PC-3 (cell line): ENCODE data around the gene SDHAF1. TPM values are rescaled to one million over a fixed set of nuclear protein-coding genes. Genes with fewer than 3 reads are reported as not detected.

ENCODE experiments used
- ATAC-seq: fragments of 200-7000 bp; cut with Tn5 transposase; 2 replicates; pipeline ENCODE4 v1.9.1; 2020; ENCODE audit warnings: mild to moderate bottlenecking, moderate library complexity
- BruUV-seq: library from RNA; stranded (reverse); fragments of 400-500 nt; replicated peaks from 2 replicates; lab custom pipeline; 2021; lab: Mats Ljungman, UMichigan
- CTCF ChIA-PET: fragments of 300-600 bp; sonication (Branson Sonifier 250); formaldehyde crosslinking; loops from one replicate; lab custom pipeline; 2022; ENCODE audit warnings: antibody characterized with exemption; lab: Charles Lee
- POLR2A ChIA-PET: fragments of 300-600 bp; sonication (Branson Sonifier 250); formaldehyde crosslinking; loops from one replicate; lab custom pipeline; 2022; ENCODE audit warnings: antibody characterized with exemption; ENCODE audit not compliant: unreplicated experiment; lab: Charles Lee
- DNase-seq: peaks from one replicate; pipeline ENCODE4 v3.0.0-alpha.2; 2015
- H2AFZ ChIP-seq: fragments of 300-600 bp; sonication (generic); 2 replicates; pipeline ENCODE4 v1.6.0; 2016; ENCODE audit warnings: antibody characterized with exemption, low read length
- H3F3A ChIP-seq: fragments of 300-600 bp; sonication (generic); one replicate; pipeline ENCODE4 v1.6.0; 2017; ENCODE audit warnings: antibody characterized with exemption, low read length, control low read depth, mild to moderate bottlenecking; ENCODE audit not compliant: unreplicated experiment
- H3K27ac ChIP-seq: fragments of 300-600 bp; sonication (generic); 2 replicates; pipeline ENCODE4 v1.5.1; 2016; ENCODE audit warnings: mild to moderate bottlenecking, low read length
- H3K27me3 ChIP-seq: fragments of 300-600 bp; sonication (generic); 2 replicates; pipeline ENCODE4 v1.6.1; 2016; ENCODE audit warnings: low read length, mixed read lengths
- H3K36me3 ChIP-seq: fragments of 300-600 bp; sonication (generic); 2 replicates; pipeline ENCODE4 v1.6.1; 2016; ENCODE audit warnings: low read depth, mixed run types, low read length, mixed read lengths
- H3K4me1 ChIP-seq: fragments of 300-600 bp; sonication (generic); 2 replicates; pipeline ENCODE4 v1.5.1; 2016; ENCODE audit warnings: low read length; ENCODE audit not compliant: insufficient read depth
- H3K4me2 ChIP-seq: fragments of 300-600 bp; sonication (generic); 2 replicates; pipeline ENCODE4 v1.6.0; 2016; ENCODE audit warnings: low read length
- H3K4me3 ChIP-seq: fragments of 300-600 bp; sonication (generic); 2 replicates; pipeline ENCODE4 v1.5.1; 2016; ENCODE audit warnings: mild to moderate bottlenecking, low read length, mixed read lengths
- H3K79me2 ChIP-seq: fragments of 300-600 bp; sonication (generic); 2 replicates; pipeline ENCODE4 v1.6.1; 2017; ENCODE audit warnings: low read length, mixed read lengths
- H3K9ac ChIP-seq: fragments of 300-600 bp; sonication (generic); 2 replicates; pipeline ENCODE4 v1.6.0; 2016; ENCODE audit warnings: mild to moderate bottlenecking, low read length
- H3K9me2 ChIP-seq: fragments of 300-600 bp; sonication (generic); replicated peaks from 2 replicates; pipeline ENCODE4 v1.6.1; 2016; ENCODE audit warnings: mixed run types, low read length, mixed read lengths
- H3K9me3 ChIP-seq: fragments of 300-600 bp; sonication (generic); 2 replicates; pipeline ENCODE4 v1.6.1; 2016; ENCODE audit warnings: low read length, mixed read lengths
- H4K20me1 ChIP-seq: fragments of 300-600 bp; sonication (generic); 2 replicates; pipeline ENCODE4 v1.6.1; 2016; ENCODE audit warnings: low read length, mixed read lengths
- CTCF ChIP-seq: fragments of 300-600 bp; sonication (generic); conservative IDR thresholded peaks from 2 replicates; pipeline ENCODE4 v1.5.1; 2017; ENCODE audit warnings: antibody characterized with exemption, low read depth, mild to moderate bottlenecking, low read length
- EZH2 ChIP-seq: fragments of 300-600 bp; sonication (generic); IDR thresholded peaks from one replicate; pipeline ENCODE4 v1.6.1; 2017; ENCODE audit warnings: antibody characterized with exemption, mild to moderate bottlenecking, low read length; ENCODE audit not compliant: unreplicated experiment
- EZH2phosphoT487 ChIP-seq: fragments of 300-600 bp; sonication (generic); IDR thresholded peaks from 2 replicates; pipeline ENCODE4 v1.6.1; 2018; ENCODE audit warnings: mild to moderate bottlenecking, antibody characterized with exemption, low read length, borderline replicate concordance
- intact Hi-C: fragments of 100-400 bp; cut with micrococcal nuclease; formaldehyde crosslinking; loops from 2 replicates; pipeline ENCODE4 v1.9.0; 2023
- total RNA-seq: library from RNA; depleted of rRNA; stranded (reverse); fragments of >200 nt; gene quantifications from 2 replicates; pipeline ENCODE4 v1.2.3, GENCODE V29; 2014

SDHAF1 gene
- total RNA-seq, 1 experiment from 2014 or later: 24.5 TPM

GRCh38 chr19:35986664-35987570 is 8.1 kb upstream of the SDHAF1 start:
- H3K9me3 ChIP-seq: no peaks in the 10 kb centered on the region
- H3K4me3 ChIP-seq: no peak overlapping the region
- no peaks in the 10 kb centered on the region for H3K36me3 ChIP-seq
- H3K27ac ChIP-seq: no peak overlapping the region
- H3K9me2 ChIP-seq: no peaks in the 10 kb centered on the region
- TF ChIP-seq EZH2phosphoT487 (no peak), EZH2 (no peak), CTCF (no peak)
- H3K4me2 ChIP-seq: peak overlapping the region; percentile 28; the same call in 1 of the 2 replicates
- H3F3A ChIP-seq: no peaks in the 10 kb centered on the region
- H2AFZ ChIP-seq: no peak overlapping the region
- intact Hi-C loops: no loop called here
- no peaks in the 10 kb centered on the region for H3K79me2 ChIP-seq
- H3K27me3 ChIP-seq: no peaks in the 10 kb centered on the region
- no peak for DNase-seq
- no TSS peak for BruUV-seq
- POLR2A ChIA-PET: no interaction called here
- H4K20me1 ChIP-seq: no peaks in the 10 kb centered on the region
- no peak for ATAC-seq
- no peak overlapping the region for H3K9ac ChIP-seq
- CTCF ChIA-PET: no interaction called here
- no peaks in the 10 kb centered on the region for H3K4me1 ChIP-seq

- H3K9ac ChIP-seq: no peak overlapping the region
- BruUV-seq: no TSS peak
Observed at GRCh38 chr19:35987571-35987896, 7.5 kb upstream of the SDHAF1 start.

More at GRCh38 chr19:35987571-35987896, 7.5 kb upstream of the SDHAF1 start:
- Histone ChIP-seq H3K9me3 (no peaks in the 10 kb centered on the region), H3K36me3 (no peaks in the 10 kb centered on the region), H3K4me1 (no peaks in the 10 kb centered on the region), H3K27me3 (no peaks in the 10 kb centered on the region), H3K9me2 (no peaks in the 10 kb centered on the region), H3K27ac (no peak overlapping the region), H3K79me2 (no peaks in the 10 kb centered on the region), H3K4me2 (no peak overlapping the region; the same call in 1 of the 2 replicates), H3K4me3 (no peak overlapping the region), H2AFZ (no peak overlapping the region), H4K20me1 (no peaks in the 10 kb centered on the region), H3F3A (no peaks in the 10 kb centered on the region)
- ATAC-seq (no peak), DNase-seq (no peak)
- intact Hi-C loops: no loop called here
- CTCF ChIA-PET: no interaction called here
- POLR2A ChIA-PET: no interaction called here
- no peak for TF ChIP-seq EZH2
- no peak for TF ChIP-seq CTCF
- no peak for TF ChIP-seq EZH2phosphoT487
